Thyroid gland (tissue), 4 donors: ENCODE measurements around the gene BTF3. TPM values are rescaled to one million over a fixed set of nuclear protein-coding genes. Genes with fewer than 3 reads are reported as not detected.
"Not testable (repeated sequence)": the region's sequence is repeated elsewhere in the genome, so short reads cannot be mapped to it uniquely, and the experiment has no call there.

Experiments used
- DNase-seq, 2 donors: peaks; one replicate each; pipeline ENCODE4 v3.0.0-alpha.2; 2019
- H3K27ac ChIP-seq, 3 donors: fragments of 200-600 bp; sonication (generic); 1 replicate in 2 of 3; 2 replicates in 1 of 3; pipeline ENCODE4 v1.5.1; 2016 to 2019; ENCODE audit warnings: mild to moderate bottlenecking in 1 of 3, moderate library complexity in 1 of 3
- H3K27me3 ChIP-seq: fragments of 200-600 bp; sonication (generic); one replicate; pipeline ENCODE4 v1.5.1; 2019
- H3K36me3 ChIP-seq, 2 donors: fragments of 200-600 bp; sonication (generic); one replicate each; pipeline ENCODE4 v1.5.1; 2016 to 2019
- H3K4me1 ChIP-seq, 2 donors: fragments of 200-600 bp; sonication (generic); one replicate each; pipeline ENCODE4 v1.5.1; 2017 to 2019
- H3K4me3 ChIP-seq, 3 donors: fragments of 200-600 bp; sonication (generic); replicated peaks in 1 of 3; 1 replicate in 2 of 3; 2 replicates in 1 of 3; pipeline ENCODE4 v1.5.1; 2016; ENCODE audit warnings: mild to moderate bottlenecking in 1 of 3
- H3K9me3 ChIP-seq: fragments of 200-600 bp; sonication (generic); one replicate; pipeline ENCODE4 v1.5.1; 2017
- POLR2A ChIP-seq, 2 donors: fragments of 450-650 bp; IDR thresholded peaks; one replicate each; pipeline ENCODE4 v1.6.1; 2017; ENCODE audit warnings: antibody characterized with exemption in 2 of 2, mild to moderate bottlenecking in 2 of 2, moderate library complexity in 1 of 2
- WGBS, 2 donors: methylation state at CpG; one replicate each; pipeline ENCODE4 v1.1.5; 2017; 5-methylcytosine and 5-hydroxymethylcytosine counted together
- intact Hi-C: fragments of 100-400 bp; cut with DNase I; formaldehyde crosslinking; loops from one replicate; pipeline ENCODE4 v1.15.1; 2023
- total RNA-seq, 4 donors: library from RNA; depleted of rRNA; stranded (reverse); fragments of >200 nt; gene quantifications; one replicate each; pipeline ENCODE4 v1.2.3, GENCODE V29; 2016
- TF ChIP-seq, protein P1 (sequence below), 6 experiments: fragments of 200-600 bp in 3 of 6; fragments of 450-650 bp in 3 of 6; sonication (generic) in 3 of 6; IDR thresholded peaks; one replicate each; pipeline ENCODE4 v1.5.1; 2016 to 2019; ENCODE audit warnings: antibody characterized with exemption in 6 of 6, mild to moderate bottlenecking in 2 of 6, inconsistent platforms in 1 of 6, moderate library complexity in 1 of 6

Gene BTF3
- total RNA-seq, 4 donors from 2014 or later: 413 to 784 (median 546) TPM

DNA sequence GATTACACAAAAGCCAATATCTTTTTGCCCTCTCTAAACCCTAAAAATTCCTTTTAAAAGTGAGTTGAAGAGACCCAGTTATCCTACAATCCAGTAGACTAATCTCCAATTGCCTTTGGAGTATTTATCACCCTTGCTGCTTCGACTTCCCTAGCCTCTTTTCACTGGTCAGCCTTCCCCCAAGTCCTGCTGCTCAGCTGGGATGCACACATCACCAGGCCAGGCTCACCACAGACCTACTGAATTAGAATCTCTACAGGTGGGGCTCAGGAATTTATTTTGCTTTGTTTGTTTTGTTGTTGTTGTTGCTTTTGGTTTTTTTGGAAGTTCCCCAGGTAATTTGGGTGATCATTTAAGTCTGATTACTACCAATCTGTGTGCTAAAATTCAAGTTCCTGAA, 38.1 kb upstream of the BTF3 start:
- WGBS, 2 donors: 56 to 66% methylated on average over 1 of the region's 1 CpG
- Histone ChIP-seq H3K27ac (no peak overlapping the region), H3K36me3 (no peaks in the 10 kb centered on the region), H3K4me3 (no peak overlapping the region), H3K27me3 (no peaks in the 10 kb centered on the region), H3K9me3 (no peaks in the 10 kb centered on the region), H3K4me1 (no peaks in the 10 kb centered on the region)
- no peak for DNase-seq
- intact Hi-C loops: no loop called here
- TF ChIP-seq POLR2A (IDR thresholded peaks at IDR 0.05): no peak
- TF ChIP-seq, protein P1, sequence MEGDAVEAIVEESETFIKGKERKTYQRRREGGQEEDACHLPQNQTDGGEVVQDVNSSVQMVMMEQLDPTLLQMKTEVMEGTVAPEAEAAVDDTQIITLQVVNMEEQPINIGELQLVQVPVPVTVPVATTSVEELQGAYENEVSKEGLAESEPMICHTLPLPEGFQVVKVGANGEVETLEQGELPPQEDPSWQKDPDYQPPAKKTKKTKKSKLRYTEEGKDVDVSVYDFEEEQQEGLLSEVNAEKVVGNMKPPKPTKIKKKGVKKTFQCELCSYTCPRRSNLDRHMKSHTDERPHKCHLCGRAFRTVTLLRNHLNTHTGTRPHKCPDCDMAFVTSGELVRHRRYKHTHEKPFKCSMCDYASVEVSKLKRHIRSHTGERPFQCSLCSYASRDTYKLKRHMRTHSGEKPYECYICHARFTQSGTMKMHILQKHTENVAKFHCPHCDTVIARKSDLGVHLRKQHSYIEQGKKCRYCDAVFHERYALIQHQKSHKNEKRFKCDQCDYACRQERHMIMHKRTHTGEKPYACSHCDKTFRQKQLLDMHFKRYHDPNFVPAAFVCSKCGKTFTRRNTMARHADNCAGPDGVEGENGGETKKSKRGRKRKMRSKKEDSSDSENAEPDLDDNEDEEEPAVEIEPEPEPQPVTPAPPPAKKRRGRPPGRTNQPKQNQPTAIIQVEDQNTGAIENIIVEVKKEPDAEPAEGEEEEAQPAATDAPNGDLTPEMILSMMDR (IDR thresholded peaks at IDR 0.05): no peak

DNA sequence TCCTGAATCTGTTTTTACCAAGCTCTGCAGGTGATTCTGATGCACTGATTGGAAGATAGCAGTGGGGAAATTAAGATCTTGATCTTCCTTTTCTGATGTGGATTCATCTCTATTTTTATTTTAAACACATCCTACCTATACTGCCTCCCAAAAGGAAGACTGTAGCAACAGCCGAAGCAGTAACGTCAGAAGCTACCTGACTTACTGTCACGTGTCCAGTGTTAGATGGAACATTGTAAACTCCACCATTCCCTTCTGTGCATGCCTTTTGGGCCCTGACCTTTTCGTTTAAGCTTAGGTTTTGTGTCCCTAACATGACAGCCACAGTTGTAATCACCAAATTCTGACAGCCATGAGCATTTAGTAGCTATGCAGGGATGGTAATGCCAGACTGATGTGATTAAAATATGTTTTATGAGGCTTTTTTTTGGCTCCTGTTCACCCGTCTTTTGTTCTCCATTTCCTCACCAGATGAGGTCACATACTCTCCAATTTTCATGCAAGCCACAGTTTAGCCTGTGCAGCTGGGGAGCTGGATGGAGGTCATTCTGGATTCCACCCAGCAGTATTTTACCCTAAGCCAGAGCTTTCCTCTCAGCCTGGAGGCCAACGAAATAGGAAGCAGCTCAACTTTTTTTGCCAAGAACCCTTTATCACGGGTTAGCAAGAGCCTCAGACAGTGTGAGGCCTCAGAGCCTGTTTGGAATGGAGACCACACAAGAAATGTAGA, 34.1 kb upstream of the BTF3 start:
- Histone ChIP-seq H3K27me3 (no peaks in the 10 kb centered on the region), H3K27ac (no peak overlapping the region), H3K36me3 (no peaks in the 10 kb centered on the region), H3K9me3 (no peaks in the 10 kb centered on the region), H3K4me3 (no peak overlapping the region), H3K4me1 (no peaks in the 10 kb centered on the region)
- DNase-seq: no peak
- TF ChIP-seq POLR2A (IDR thresholded peaks at IDR 0.05): no peak
- TF ChIP-seq, protein P1 (IDR thresholded peaks at IDR 0.05): no peak
- intact Hi-C loops: no loop called here
- WGBS, 2 donors: 61 to 70% methylated on average over 7 of the region's 7 CpGs

DNA sequence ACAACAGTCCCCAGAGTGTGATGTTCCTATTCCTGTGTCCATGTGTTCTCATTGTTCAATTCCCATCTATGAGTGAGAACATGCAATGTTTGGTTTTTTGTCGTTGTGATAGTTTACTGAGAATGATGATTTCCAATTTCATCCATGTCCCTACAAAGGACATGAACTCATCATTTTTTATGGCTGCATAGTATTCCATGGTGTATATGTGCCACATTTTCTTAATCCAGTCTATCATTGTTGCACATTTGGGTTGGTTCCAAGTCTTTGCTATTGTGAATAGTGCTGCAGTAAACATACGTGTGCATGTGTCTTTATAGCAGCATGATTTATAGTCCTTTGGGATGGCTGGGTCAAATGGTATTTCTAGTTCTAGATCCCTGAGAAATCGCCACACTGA, 29.6 kb upstream of the BTF3 start:
- H3K4me1 ChIP-seq, intact Hi-C loops, H3K9me3 ChIP-seq, H3K4me3 ChIP-seq, DNase-seq, H3K27ac ChIP-seq, H3K36me3 ChIP-seq, H3K27me3 ChIP-seq: not testable (repeated sequence)
- 91% methylated on average over 3 of the region's 3 CpGs for WGBS, 2 donors

DNA sequence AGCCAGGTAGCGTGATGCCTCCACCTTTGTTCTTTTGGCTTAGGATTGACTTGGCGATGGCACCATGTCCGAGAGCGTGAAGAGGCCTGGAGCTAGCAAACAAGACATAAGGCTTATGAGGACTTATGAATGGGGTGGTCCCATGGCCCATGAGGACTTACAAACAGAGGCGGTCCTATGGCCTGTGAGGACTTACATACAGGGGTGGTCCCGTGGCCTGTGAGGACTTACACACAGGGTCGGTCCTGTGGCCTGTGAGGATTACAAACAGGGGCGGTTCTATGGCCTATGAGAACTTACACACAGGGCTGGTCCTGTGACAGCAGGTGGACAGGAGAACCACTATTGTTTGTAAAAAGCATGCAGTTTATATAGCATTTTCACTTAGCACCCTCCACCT, 28.4 kb upstream of the BTF3 start:
- Histone ChIP-seq H3K9me3 (no peaks in the 10 kb centered on the region), H3K27ac (no peak overlapping the region), H3K27me3 (no peaks in the 10 kb centered on the region), H3K36me3 (no peaks in the 10 kb centered on the region), H3K4me1 (no peaks in the 10 kb centered on the region), H3K4me3 (no peak overlapping the region)
- WGBS, 2 donors: 92% methylated on average over 8 of the region's 8 CpGs
- no peak for TF ChIP-seq POLR2A (IDR thresholded peaks at IDR 0.05)
- TF ChIP-seq, protein P1 (IDR thresholded peaks at IDR 0.05): no peak
- intact Hi-C loops: no loop called here
- no peak for DNase-seq

DNA sequence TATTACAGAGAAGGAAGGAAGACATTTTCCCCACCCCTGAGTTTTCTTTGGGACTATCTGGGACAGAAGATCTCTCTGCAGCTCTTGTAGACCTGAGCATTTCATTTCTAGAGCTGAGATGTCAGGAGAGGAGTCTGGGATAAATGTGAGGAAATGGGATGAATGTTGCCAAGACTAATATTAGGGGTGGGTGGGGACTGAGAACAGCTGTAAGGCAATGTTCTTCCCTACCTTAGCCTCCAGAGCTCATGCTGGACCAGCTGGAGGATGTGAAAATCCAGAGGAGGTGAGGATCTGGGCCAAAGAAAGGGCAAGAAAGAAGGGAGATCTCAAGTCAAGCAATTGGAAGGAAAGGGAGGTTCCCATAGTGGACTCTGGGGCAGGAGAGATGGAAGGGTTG, 26.6 kb upstream of the BTF3 start:
- intact Hi-C loops: no loop called here

More for the DNA sequence above, 26.6 kb upstream of the BTF3 start:
- TF ChIP-seq POLR2A (IDR thresholded peaks at IDR 0.05): no peak
- TF ChIP-seq, protein P1 (IDR thresholded peaks at IDR 0.05): no peak
- Histone ChIP-seq H3K4me1 (no peaks in the 10 kb centered on the region), H3K36me3 (no peaks in the 10 kb centered on the region), H3K4me3 (no peak overlapping the region), H3K27ac (no peak overlapping the region), H3K9me3 (no peaks in the 10 kb centered on the region), H3K27me3 (no peaks in the 10 kb centered on the region)
- DNase-seq: no peak
